HG02885 (cell line): ENCODE measurements around the gene PLA2G4E.

ENCODE experiments used
- ATAC-seq: cut with Tn5 transposase; IDR thresholded peaks from one replicate; pipeline ENCODE4 v1.9.1; 2021; ENCODE audit warnings: mild to moderate bottlenecking; ENCODE audit not compliant: unreplicated experiment, poor library complexity

Gene PLA2G4E

GRCh38 chr15:41943543-41944312, 77.1 kb downstream of the PLA2G4E start:
- no peak for ATAC-seq

GRCh38 chr15:41942886-41943285, 78.0 kb downstream of the PLA2G4E start:
- ATAC-seq = no peak

GRCh38 chr15:41941644-41942415, 79.0 kb downstream of the PLA2G4E start:
- no peak for ATAC-seq

GRCh38 chr15:41940441-41940857, 80.4 kb downstream of the PLA2G4E start:
- no peak for ATAC-seq

GRCh38 chr15:41939986-41940385, 80.9 kb downstream of the PLA2G4E start:
- ATAC-seq = no peak

GRCh38 chr15:41937568-41937923, 83.3 kb downstream of the PLA2G4E start:
- ATAC-seq = no peak

GRCh38 chr15:41936649-41937567, 83.9 kb downstream of the PLA2G4E start:
- ATAC-seq = peak; percentile 66

GRCh38 chr15:41936155-41936554, 84.7 kb downstream of the PLA2G4E start:
- ATAC-seq = no peak

GRCh38 chr15:41935566-41936020, 85.2 kb downstream of the PLA2G4E start:
- no peak for ATAC-seq

- ATAC-seq = no peak
Observed at GRCh38 chr15:41934843-41935242, 86.0 kb downstream of the PLA2G4E start.

GRCh38 chr15:41933771-41934170, 87.1 kb downstream of the PLA2G4E start:
- no peak for ATAC-seq

GRCh38 chr15:41933326-41933725, 87.5 kb downstream of the PLA2G4E start:
- ATAC-seq = no peak

- no peak for ATAC-seq
Observed at GRCh38 chr15:41932511-41933289, 88.1 kb downstream of the PLA2G4E start.

GRCh38 chr15:41932101-41932500, 88.7 kb downstream of the PLA2G4E start:
- ATAC-seq = no peak
